ENCODE data around the gene CHD3. TPM values are rescaled to one million over a fixed set of nuclear protein-coding genes. Genes with fewer than 3 reads are reported as not detected.

The CHD3 gene
- total and polyA plus RNA-seq, 10 of the 15 experiments (the other 5 are each of a cell fraction or from before 2014, with no cell fraction given) = 1.4 to 86.8 (median 39.1) TPM

DNA sequence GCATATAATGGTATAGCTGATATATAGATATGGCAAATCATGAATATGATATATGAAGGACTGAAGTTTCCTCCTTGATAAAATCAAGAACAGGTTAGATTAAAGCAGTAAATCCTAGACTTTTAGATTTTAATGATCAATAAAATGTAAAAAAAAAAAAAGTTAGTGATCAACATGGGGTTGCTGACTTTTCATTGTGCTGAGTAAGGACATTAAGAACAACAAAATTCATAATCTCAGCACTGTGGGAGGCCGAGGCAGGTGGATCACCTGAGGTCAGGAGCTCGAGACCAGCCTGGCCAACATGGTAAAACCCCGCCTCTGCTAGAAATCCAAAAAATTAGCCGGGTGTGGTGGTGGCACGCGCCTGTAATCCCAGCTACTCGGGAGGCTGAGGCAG, 10.4 kb upstream of the CHD3 start:
- H3K4me3 ChIP-seq = no peak overlapping the region
- no peak overlapping the region for H3K4me2 ChIP-seq (ENCODE audit: control insufficient read depth, insufficient read depth)
- no TSS peak for BruUV-seq (replicated peaks)
- no peak overlapping the region for H3K27ac ChIP-seq (ENCODE audit: control insufficient read depth, insufficient read depth)
- H4K20me1 ChIP-seq (ENCODE audit: control insufficient read depth, insufficient read depth) = no peaks in the 10 kb centered on the region
- ChIA-PET CTCF (interaction anchor here (1.5 to 8.9 kb wide), 5 partner anchors 9 to 112 kb away, joined by 4 to 75 read pairs (median 7); partner anchors contain the start of gene NAA38), SMC1A (ENCODE audit: uncharacterized antibody, unreplicated experiment) (interaction anchor here (0.6 to 1.2 kb wide), 2 partner anchors 14 to 242 kb away, joined by 4 to 5 read pairs; no protein-coding TSS in a partner anchor), POLR2A (interaction anchor here (0.5 kb wide), 1 partner anchor 341 kb away, joined by 4 read pairs; no protein-coding TSS in a partner anchor), RAD21 (ENCODE audit: unreplicated experiment) (interaction anchor here (0.9 kb wide), 1 partner anchor 16 kb away, joined by 3 read pairs; no protein-coding TSS in a partner anchor)
- WGBS (ENCODE audit: insufficient coverage, insufficient replicate concordance, low lambda C conversion rate, missing lambda C conversion rate) = 69% methylated on average over 7 of the region's 7 CpGs
- no peak for TF ChIP-seq GATAD2B (conservative IDR thresholded peaks at IDR 0.05; ENCODE audit: low read depth)
- no peak for TF ChIP-seq YBX1 (IDR thresholded peaks at IDR 0.05)
- TF ChIP-seq, protein P1, sequence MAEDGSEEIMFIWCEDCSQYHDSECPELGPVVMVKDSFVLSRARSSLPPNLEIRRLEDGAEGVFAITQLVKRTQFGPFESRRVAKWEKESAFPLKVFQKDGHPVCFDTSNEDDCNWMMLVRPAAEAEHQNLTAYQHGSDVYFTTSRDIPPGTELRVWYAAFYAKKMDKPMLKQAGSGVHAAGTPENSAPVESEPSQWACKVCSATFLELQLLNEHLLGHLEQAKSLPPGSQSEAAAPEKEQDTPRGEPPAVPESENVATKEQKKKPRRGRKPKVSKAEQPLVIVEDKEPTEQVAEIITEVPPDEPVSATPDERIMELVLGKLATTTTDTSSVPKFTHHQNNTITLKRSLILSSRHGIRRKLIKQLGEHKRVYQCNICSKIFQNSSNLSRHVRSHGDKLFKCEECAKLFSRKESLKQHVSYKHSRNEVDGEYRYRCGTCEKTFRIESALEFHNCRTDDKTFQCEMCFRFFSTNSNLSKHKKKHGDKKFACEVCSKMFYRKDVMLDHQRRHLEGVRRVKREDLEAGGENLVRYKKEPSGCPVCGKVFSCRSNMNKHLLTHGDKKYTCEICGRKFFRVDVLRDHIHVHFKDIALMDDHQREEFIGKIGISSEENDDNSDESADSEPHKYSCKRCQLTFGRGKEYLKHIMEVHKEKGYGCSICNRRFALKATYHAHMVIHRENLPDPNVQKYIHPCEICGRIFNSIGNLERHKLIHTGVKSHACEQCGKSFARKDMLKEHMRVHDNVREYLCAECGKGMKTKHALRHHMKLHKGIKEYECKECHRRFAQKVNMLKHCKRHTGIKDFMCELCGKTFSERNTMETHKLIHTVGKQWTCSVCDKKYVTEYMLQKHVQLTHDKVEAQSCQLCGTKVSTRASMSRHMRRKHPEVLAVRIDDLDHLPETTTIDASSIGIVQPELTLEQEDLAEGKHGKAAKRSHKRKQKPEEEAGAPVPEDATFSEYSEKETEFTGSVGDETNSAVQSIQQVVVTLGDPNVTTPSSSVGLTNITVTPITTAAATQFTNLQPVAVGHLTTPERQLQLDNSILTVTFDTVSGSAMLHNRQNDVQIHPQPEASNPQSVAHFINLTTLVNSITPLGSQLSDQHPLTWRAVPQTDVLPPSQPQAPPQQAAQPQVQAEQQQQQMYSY (CRISPR knock-in tag; IDR thresholded peaks at IDR 0.05) = no peak
- no peak for TF ChIP-seq EZH2 (IDR thresholded peaks at IDR 0.05; ENCODE audit: borderline replicate concordance, control insufficient read depth, low read depth, low read length)
- no peak for TF ChIP-seq SMAD5 (IDR thresholded peaks at IDR 0.05; ENCODE audit: low read depth)
- TF ChIP-seq, protein P2, sequence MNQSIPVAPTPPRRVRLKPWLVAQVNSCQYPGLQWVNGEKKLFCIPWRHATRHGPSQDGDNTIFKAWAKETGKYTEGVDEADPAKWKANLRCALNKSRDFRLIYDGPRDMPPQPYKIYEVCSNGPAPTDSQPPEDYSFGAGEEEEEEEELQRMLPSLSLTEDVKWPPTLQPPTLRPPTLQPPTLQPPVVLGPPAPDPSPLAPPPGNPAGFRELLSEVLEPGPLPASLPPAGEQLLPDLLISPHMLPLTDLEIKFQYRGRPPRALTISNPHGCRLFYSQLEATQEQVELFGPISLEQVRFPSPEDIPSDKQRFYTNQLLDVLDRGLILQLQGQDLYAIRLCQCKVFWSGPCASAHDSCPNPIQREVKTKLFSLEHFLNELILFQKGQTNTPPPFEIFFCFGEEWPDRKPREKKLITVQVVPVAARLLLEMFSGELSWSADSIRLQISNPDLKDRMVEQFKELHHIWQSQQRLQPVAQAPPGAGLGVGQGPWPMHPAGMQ (IDR thresholded peaks at IDR 0.05; ENCODE audit: borderline replicate concordance) = no peak
- TF ChIP-seq, protein P3, sequence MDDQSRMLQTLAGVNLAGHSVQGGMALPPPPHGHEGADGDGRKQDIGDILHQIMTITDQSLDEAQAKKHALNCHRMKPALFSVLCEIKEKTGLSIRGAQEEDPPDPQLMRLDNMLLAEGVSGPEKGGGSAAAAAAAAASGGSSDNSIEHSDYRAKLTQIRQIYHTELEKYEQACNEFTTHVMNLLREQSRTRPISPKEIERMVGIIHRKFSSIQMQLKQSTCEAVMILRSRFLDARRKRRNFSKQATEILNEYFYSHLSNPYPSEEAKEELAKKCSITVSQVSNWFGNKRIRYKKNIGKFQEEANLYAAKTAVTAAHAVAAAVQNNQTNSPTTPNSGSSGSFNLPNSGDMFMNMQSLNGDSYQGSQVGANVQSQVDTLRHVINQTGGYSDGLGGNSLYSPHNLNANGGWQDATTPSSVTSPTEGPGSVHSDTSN (IDR thresholded peaks at IDR 0.05; ENCODE audit: insufficient replicate concordance, low read depth, low read length) = no peak
- TF ChIP-seq PAX5 (IDR thresholded peaks at IDR 0.05; ENCODE audit: borderline replicate concordance, low read depth, low read length) = no peak
- no peak for TF ChIP-seq PAX8 (IDR thresholded peaks at IDR 0.05)
- no peak for TF ChIP-seq KAT2A (conservative IDR thresholded peaks at IDR 0.05; ENCODE audit: control insufficient read depth, low read depth, low read length)
- TF ChIP-seq, protein P4, sequence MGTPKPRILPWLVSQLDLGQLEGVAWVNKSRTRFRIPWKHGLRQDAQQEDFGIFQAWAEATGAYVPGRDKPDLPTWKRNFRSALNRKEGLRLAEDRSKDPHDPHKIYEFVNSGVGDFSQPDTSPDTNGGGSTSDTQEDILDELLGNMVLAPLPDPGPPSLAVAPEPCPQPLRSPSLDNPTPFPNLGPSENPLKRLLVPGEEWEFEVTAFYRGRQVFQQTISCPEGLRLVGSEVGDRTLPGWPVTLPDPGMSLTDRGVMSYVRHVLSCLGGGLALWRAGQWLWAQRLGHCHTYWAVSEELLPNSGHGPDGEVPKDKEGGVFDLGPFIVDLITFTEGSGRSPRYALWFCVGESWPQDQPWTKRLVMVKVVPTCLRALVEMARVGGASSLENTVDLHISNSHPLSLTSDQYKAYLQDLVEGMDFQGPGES (IDR thresholded peaks at IDR 0.05) = no peak
- H3K9ac ChIP-seq (ENCODE audit: control insufficient read depth, insufficient read depth, low read length) = no peak overlapping the region
- H3K79me2 ChIP-seq (ENCODE audit: control insufficient read depth, insufficient read depth, low read length) = no peaks in the 10 kb centered on the region; the same call in none of the 2 replicates
- FAIRE-seq (no peak), ATAC-seq (no peak), DNase-seq (ENCODE audit: low read depth, low spot score) (no peak)
- H3K9me3 ChIP-seq (replicated peaks; ENCODE audit: control insufficient read depth, insufficient read depth, low read length) = no peaks in the 10 kb centered on the region
- intact Hi-C loops (cut with micrococcal nuclease; ENCODE audit: unreplicated experiment) = no loop called here
- H3K4me1 ChIP-seq (ENCODE audit: control insufficient read depth, insufficient read depth, low read length) = peaks cover 19% of the 10 kb centered on the region
- no peak overlapping the region for H2AFZ ChIP-seq (ENCODE audit: control insufficient read depth, low read depth, low read length)
- H3K27me3 ChIP-seq (replicated peaks in 1 of 2; ENCODE audit: control insufficient read depth in 2 of 2, insufficient read depth in 2 of 2, low read length in 1 of 2) = no peaks in the 10 kb centered on the region
- H3K36me3 ChIP-seq (ENCODE audit: control insufficient read depth in 2 of 2, insufficient read depth in 2 of 2, low read length in 1 of 2) = peaks cover 0 to 2% of the 10 kb centered on the region in 2 experiments; a peak in 2 of 4 replicates
- in situ Hi-C loops (cut with MboI) = no loop called here

All from GM12878 (cell line).